Brain microvascular endothelial cell (primary cell): ENCODE data around the gene KMT2E.

Experiments used
- DNase-seq: peaks from one replicate; pipeline ENCODE4 v3.0.0-alpha.2; 2020
- H3K27ac ChIP-seq: fragments of 250-450 bp; sonication (Bioruptor Pico); 2 replicates; pipeline ENCODE4 v1.5.1; 2020; ENCODE audit warnings: mild to moderate bottlenecking, moderate library complexity
- H3K27me3 ChIP-seq: fragments of 250-450 bp; sonication (Bioruptor Pico); replicated peaks from 2 replicates; pipeline ENCODE4 v1.5.1; 2020; ENCODE audit warnings: mild to moderate bottlenecking
- H3K36me3 ChIP-seq: fragments of 250-450 bp; sonication (Bioruptor Pico); replicated peaks from 2 replicates; pipeline ENCODE4 v1.5.1; 2020; ENCODE audit warnings: mild to moderate bottlenecking
- H3K4me3 ChIP-seq: 2 replicates; pipeline ENCODE4 v1.5.1; 2011; ENCODE audit warnings: low read depth, mild to moderate bottlenecking, control low read depth, low read length, moderate library complexity
- CTCF ChIP-seq: IDR thresholded peaks from 2 replicates; pipeline ENCODE4 v1.5.1; 2011; ENCODE audit warnings: low read depth, mild to moderate bottlenecking, moderate library complexity, low read length, control low read depth, inconsistent platforms; ENCODE audit errors: missing control alignments
- in situ Hi-C: cut with HindIII; loops from 2 replicates; pipeline ENCODE4 v1.10.0; 2017; ENCODE audit warnings: low sequenced_read_pairs, low pct_ligation_motif_present

KMT2E gene

GRCh38 chr7:105133358-105133757, 119.4 kb downstream of the KMT2E start:
- no peak overlapping the region for H3K4me3 ChIP-seq
- H3K27me3 ChIP-seq = no peaks in the 10 kb centered on the region
- H3K27ac ChIP-seq = no peak overlapping the region
- no peak for DNase-seq
- peaks cover 7% of the 10 kb centered on the region for H3K36me3 ChIP-seq
- in situ Hi-C loops = no loop called here
- no peak for TF ChIP-seq CTCF

- in situ Hi-C loops = no loop called here
- no peak for TF ChIP-seq CTCF
- H3K36me3 ChIP-seq = peaks cover 7% of the 10 kb centered on the region
Measured at GRCh38 chr7:105133986-105134655, 120.1 kb downstream of the KMT2E start.

GRCh38 chr7:105136221-105136620, 122.2 kb downstream of the KMT2E start:
- no peak for DNase-seq
- peaks cover 7% of the 10 kb centered on the region for H3K36me3 ChIP-seq
- H3K27ac ChIP-seq = no peak overlapping the region
- TF ChIP-seq CTCF = peak; percentile 34
- H3K4me3 ChIP-seq = no peak overlapping the region
- no peaks in the 10 kb centered on the region for H3K27me3 ChIP-seq
- in situ Hi-C loops = no loop called here

More at GRCh38 chr7:105133986-105134655, 120.1 kb downstream of the KMT2E start:
- Histone ChIP-seq H3K27ac (no peak overlapping the region), H3K27me3 (no peaks in the 10 kb centered on the region), H3K4me3 (no peak overlapping the region)
- no peak for DNase-seq

GRCh38 chr7:105137898-105138297, 123.9 kb downstream of the KMT2E start:
- Histone ChIP-seq H3K27me3 (no peaks in the 10 kb centered on the region), H3K4me3 (no peak overlapping the region), H3K27ac (no peak overlapping the region), H3K36me3 (peaks cover 2% of the 10 kb centered on the region)
- in situ Hi-C loops = no loop called here
- no peak for TF ChIP-seq CTCF
- DNase-seq = no peak

- no peak for TF ChIP-seq CTCF
- H3K36me3 ChIP-seq = peaks cover 2% of the 10 kb centered on the region
Measured at GRCh38 chr7:105139381-105139780, 125.4 kb downstream of the KMT2E start.

GRCh38 chr7:105141068-105141467, 127.1 kb downstream of the KMT2E start:
- Histone ChIP-seq H3K4me3 (no peak overlapping the region), H3K36me3 (peaks cover 2% of the 10 kb centered on the region), H3K27ac (no peak overlapping the region), H3K27me3 (no peaks in the 10 kb centered on the region)
- peak; percentile 70 for TF ChIP-seq CTCF
- in situ Hi-C loops = no loop called here
- peak; percentile 28 for DNase-seq

More at GRCh38 chr7:105139381-105139780, 125.4 kb downstream of the KMT2E start:
- Histone ChIP-seq H3K27ac (no peak overlapping the region), H3K27me3 (no peaks in the 10 kb centered on the region), H3K4me3 (no peak overlapping the region)
- no peak for DNase-seq
- in situ Hi-C loops = no loop called here
